Sigmoid colon (tissue), 4 donors: ENCODE measurements around the gene ATXN1.

Experiments
- CTCF ChIP-seq, 4 experiments: fragments of 450-650 bp in 3 of 4; fragments of 200-600 bp in 1 of 4; IDR thresholded peaks; one replicate each; pipeline ENCODE4 v1.5.1; 2016 to 2019; ENCODE audit warnings: antibody characterized with exemption in 4 of 4, mild to moderate bottlenecking in 3 of 4, moderate library complexity in 2 of 4
- EP300 ChIP-seq, 4 donors: sonication (generic); formaldehyde crosslinking; IDR thresholded peaks; one replicate each; pipeline ENCODE4 v1.6.1; 2017; ENCODE audit warnings: antibody characterized with exemption in 4 of 4
- POLR2A ChIP-seq, 2 donors: fragments of 450-650 bp; IDR thresholded peaks; one replicate each; pipeline ENCODE4 v1.6.1; 2016; ENCODE audit warnings: antibody characterized with exemption in 2 of 2, mild to moderate bottlenecking in 2 of 2, moderate library complexity in 2 of 2

- TF ChIP-seq EP300 (IDR thresholded peaks at IDR 0.05), result no peak
- TF ChIP-seq CTCF (IDR thresholded peaks at IDR 0.05), result no peak
- no peak for TF ChIP-seq POLR2A (IDR thresholded peaks at IDR 0.05)
These were observed 269.5 kb downstream of the ATXN1 start for GRCh38 chr6:16491666-16492313.
